ENCODE measurements around the gene LCA5L. TPM values are rescaled to one million over a fixed set of nuclear protein-coding genes. Genes with fewer than 3 reads are reported as not detected.
A peak's percentile ranks its signal among the peaks of the same experiment; 100 is the strongest.

Gene LCA5L
- total and polyA plus RNA-seq, 2 of the 13 experiments (the other 11 are each of a cell fraction or from before 2014, with no cell fraction given) = 0.13 to 0.55 TPM

- TF ChIP-seq ZNF282 (IDR thresholded peaks at IDR 0.05; ENCODE audit: partially characterized antibody) (no peak), THRA (CRISPR knock-in tag; IDR thresholded peaks at IDR 0.05; ENCODE audit: borderline replicate concordance) (no peak; the same call in 1 of the 2 replicates), ZNF570 (CRISPR knock-in tag; IDR thresholded peaks at IDR 0.05; ENCODE audit: borderline replicate concordance) (no peak), BRCA1 (CRISPR knock-in tag; IDR thresholded peaks at IDR 0.05) (no peak), ZNF597 (CRISPR knock-in tag; IDR thresholded peaks at IDR 0.05) (no peak), SIN3A (IDR thresholded peaks at IDR 0.05; ENCODE audit: borderline replicate concordance, low read depth, low read length) (peak; percentile 59; the same call in 1 of the 2 replicates), ZNF430 (CRISPR knock-in tag; IDR thresholded peaks at IDR 0.05) (peak; percentile 64; the same call in 1 of the 2 replicates), SALL1 (CRISPR knock-in tag; IDR thresholded peaks at IDR 0.05) (peak; percentile 94), ZNF740 (CRISPR knock-in tag; IDR thresholded peaks at IDR 0.05) (no peak), PHF21A (CRISPR knock-in tag; IDR thresholded peaks at IDR 0.05) (peak; percentile 91), GLI4 (CRISPR knock-in tag; IDR thresholded peaks at IDR 0.05; ENCODE audit: borderline replicate concordance) (0 out of 2 replicates have a peak, but pooled peaks have one; percentile 21), TFDP1 (CRISPR knock-in tag; IDR thresholded peaks at IDR 0.05; ENCODE audit: borderline replicate concordance) (peak; percentile 81), SOX5 (CRISPR knock-in tag; IDR thresholded peaks at IDR 0.05; ENCODE audit: borderline replicate concordance) (peak; percentile 76), GMEB2 (CRISPR knock-in tag; IDR thresholded peaks at IDR 0.05; ENCODE audit: low read depth) (no peak), SIX1 (CRISPR knock-in tag; IDR thresholded peaks at IDR 0.05; ENCODE audit: borderline replicate concordance) (no peak), TOE1 (CRISPR knock-in tag; IDR thresholded peaks at IDR 0.05) (peak; percentile 78; the same call in 1 of the 2 replicates), NBN (conservative IDR thresholded peaks at IDR 0.05) (no peak), UBTF (CRISPR knock-in tag; IDR thresholded peaks at IDR 0.05) (peak; percentile 69), CENPX (CRISPR knock-in tag; IDR thresholded peaks at IDR 0.05) (no peak)
Observed at GRCh38 chr21:39385299-39386145, 60.1 kb downstream of the LCA5L start (continued).
